Bone marrow (tissue), 2 donors: ENCODE measurements around the gene WDR26.
"Not testable (repeated sequence)": the region's sequence is repeated elsewhere in the genome, so short reads cannot be mapped to it uniquely, and the experiment has no call there.

Experiments used
- DNase-seq, 2 donors: peaks; one replicate each; lab custom pipeline; 2025; lab: John Stamatoyannopoulos, UW

WDR26 gene

DNA sequence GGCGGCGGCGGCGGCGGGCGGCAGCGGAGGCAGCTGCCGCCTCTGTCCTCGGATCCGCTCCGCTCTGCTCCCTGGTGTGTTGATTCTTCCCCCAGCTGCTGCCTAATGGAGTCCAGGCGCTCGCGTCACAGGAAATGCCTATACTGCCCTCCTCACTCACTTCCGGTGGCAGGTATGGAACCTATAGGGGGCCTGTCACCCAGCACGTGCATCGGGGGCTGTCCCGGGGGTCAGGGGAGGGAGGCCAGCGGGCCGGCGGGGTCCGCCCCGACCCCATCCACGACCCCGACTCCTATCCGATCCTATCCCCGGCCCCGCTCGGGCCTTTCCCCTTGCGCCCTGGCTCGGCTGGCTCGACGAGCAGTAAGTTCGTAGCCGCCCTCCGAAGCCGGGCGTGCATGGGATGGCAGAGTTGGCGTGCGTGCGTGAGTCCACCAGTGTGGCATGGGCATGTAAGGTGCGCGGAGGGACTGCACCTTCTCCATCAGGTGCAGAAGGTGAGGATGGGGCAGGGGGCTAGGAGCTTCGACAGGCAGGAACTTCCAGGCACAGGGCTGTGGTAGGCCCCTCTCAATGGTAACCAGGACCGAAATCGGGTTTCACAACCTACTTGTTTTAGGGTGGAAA lies at the start of gene WDR26:
Gene WDR26, minus strand, starts transcription at position 107 of the 627 bp plus-strand sequence.
- peak; percentile 54 to 55 for DNase-seq

- not testable (repeated sequence) for DNase-seq
These were observed 48.6 kb upstream of the WDR26 start for GRCh38 chr1:224483206-224483605.

GRCh38 chr1:224482619-224483018 lies 48.0 kb upstream of the WDR26 start:
- DNase-seq = no peak

DNA sequence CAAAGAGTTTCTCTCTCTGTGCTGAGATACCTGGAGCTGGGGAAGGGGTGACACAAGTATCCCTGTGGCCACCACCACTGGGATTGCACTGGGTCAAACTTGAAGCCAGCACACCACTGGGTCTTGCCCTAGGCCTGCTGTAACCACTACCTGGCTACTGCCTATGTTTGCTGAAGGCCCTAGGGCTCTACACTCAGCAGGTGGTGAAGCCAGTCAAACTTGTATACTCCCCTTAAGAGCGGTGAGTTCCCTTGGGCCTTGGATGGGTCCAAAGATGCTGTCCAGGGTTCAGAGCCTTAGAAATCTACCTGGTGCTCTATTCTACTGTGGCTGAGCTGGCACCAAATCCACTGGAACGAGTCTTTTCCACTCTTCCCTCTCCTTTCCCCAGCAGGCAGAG lies 47.0 kb upstream of the WDR26 start:
- DNase-seq = no peak

GRCh38 chr1:224480888-224481459 lies 46.4 kb upstream of the WDR26 start:
- not testable (repeated sequence) for DNase-seq

- not testable (repeated sequence) for DNase-seq
These were observed 45.6 kb upstream of the WDR26 start for GRCh38 chr1:224480200-224480599.

DNA sequence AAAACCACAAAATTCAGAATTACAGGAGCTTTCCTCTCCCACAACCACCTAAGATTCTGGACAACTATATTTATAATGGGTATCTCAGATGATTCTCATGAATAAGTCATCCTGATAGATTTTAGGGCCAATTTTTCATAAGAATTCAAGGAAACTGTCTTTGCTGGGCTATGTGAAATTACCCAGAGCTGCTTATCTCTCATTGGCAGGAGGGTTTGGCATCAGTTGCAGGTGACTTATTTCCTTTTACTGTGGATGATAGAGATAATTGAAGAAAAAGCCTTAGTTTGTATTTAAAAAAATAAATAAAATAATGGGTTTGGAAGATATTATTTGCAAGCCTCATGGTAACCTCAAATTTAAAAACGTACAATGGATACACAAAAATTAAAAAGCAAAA lies 38.2 kb upstream of the WDR26 start:
- no peak for DNase-seq

DNA sequence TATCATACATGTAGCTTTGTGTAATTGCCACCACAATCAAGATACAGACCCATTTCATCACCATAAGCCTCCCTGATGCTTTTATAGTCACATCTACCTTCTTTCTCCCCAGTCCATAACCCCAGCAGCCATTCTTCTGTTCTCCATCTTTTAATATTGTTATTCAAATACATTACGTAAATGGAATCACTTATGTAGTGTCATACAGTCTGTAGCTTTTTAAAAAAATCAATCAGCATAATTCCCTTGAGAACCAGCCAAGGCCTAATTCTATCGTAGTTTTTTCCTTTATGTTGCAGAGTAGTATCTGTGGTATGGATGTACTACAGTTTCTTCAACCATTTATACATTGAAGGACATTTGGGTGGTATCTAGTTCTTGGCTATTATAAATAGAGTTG lies 31.6 kb upstream of the WDR26 start:
- no peak for DNase-seq

DNA sequence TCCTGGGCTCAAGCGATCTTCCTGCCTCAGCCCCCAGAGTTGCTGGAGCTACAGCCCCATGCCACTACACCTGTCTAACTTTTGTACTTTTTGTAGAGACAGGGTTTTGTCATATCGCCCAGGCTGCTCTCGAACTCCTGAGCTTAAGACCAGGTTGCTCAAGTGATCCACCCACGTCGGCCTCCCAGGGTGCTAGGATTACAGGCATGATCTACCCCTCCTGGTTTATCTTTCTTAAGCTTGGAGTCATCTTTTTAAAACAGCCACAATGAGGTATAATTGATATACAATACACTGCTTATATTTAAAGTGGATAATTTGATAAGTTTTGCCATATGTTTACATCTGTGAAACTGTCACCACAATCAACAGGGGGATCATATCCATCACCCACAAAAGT lies 25.4 kb upstream of the WDR26 start:
- DNase-seq = no peak

- peak in 1 of 2 donors; percentile 61 for DNase-seq
These were observed 24.4 kb upstream of the WDR26 start for GRCh38 chr1:224458996-224459395.

GRCh38 chr1:224458296-224458695 lies 23.7 kb upstream of the WDR26 start:
- DNase-seq = no peak

DNA sequence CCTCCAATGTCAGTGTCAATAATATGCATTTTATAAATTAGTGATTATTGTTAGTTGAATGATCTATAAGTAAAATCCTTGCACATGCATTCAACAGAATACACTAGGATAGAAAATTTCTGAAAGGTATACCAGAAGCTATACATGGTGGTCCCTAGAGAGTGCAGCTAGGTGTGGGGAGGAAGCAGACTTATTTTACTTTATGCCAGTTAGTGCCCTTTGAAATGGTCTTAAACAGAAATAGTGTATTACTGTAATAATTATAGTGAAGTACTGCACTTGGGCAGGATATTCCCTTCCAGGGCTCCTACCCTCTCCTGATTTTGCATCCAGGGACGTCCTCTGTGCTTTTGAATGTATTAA lies 23.2 kb upstream of the WDR26 start:
- DNase-seq = no peak

DNA sequence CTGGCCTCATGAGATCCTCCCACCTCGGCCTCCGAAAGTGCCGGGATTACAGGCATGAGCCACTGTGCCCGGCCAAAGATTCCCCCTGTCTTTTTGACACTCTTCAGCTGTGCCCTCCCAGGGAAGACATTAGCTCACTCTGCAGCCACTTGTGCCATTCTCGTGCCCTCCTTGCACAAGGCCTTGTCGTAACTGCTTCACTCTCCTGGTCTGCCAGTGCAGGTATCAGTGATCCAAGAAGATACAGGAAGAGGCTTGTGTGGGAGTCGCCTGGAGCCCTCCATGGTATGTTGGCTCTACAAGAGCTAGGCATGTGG lies 22.0 kb upstream of the WDR26 start:
- DNase-seq = no peak

- DNase-seq = no peak
These were observed 19.9 kb upstream of the WDR26 start for GRCh38 chr1:224454402-224455055.

DNA sequence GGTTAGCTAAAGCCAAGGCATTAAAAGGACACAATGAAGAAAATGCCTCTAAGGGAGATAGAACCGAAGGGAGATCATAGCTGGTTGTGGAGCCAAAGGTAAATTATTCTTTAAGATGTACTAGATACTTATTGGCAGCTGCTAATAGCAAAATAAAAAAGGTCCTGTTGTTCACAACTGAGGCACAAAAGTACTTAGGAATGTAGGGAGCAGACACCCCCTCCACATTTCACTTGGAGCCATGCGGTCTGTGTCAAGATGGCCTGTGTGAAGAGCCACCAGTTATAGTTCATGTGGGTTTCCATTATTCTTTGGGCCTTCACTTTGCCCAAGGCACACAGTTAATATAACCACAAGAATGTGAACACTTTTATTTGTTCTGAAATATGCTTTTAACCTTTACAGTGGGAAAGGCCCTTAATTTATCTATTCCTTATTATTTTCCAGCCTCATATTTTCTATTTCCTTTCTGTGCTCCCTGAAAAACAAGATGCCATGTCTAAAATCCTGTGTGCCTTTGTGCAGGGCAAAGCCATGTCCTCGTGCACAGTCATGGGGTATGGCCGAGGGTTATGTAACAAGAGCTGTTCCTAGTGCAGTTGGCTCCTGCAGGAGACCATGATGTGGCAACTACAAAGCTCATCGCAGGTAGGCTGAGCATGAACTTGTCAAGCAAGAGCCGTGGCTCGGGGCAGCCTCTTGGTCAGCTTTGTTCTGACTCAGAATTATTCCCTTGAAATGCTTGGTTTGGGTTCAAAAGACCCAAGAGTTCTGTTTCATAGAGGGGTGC lies 16.2 kb upstream of the WDR26 start:
- no peak for DNase-seq

DNA sequence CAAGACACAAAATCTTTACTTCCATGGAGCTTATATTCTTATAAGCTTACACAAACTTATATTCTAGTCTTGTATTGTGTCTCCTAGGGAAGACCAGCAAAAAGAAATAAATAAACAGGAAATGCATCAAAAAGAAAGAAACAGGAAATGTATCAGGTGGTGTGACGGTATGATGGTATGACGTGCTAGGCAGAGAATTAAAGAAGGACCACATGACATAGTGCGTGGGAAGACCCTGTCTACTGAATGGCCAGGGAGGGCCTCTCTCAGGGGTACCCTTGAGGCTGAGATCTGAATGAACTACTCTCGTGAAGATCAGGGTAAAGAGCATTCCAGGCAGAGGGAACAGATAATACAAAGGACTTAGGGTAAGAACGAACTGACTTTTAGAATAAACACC lies 15.6 kb upstream of the WDR26 start:
- DNase-seq = no peak

GRCh38 chr1:224448453-224449017 lies 13.9 kb upstream of the WDR26 start:
- DNase-seq = no peak

- no peak for DNase-seq
These were observed 13.4 kb upstream of the WDR26 start for GRCh38 chr1:224447971-224448370.

DNA sequence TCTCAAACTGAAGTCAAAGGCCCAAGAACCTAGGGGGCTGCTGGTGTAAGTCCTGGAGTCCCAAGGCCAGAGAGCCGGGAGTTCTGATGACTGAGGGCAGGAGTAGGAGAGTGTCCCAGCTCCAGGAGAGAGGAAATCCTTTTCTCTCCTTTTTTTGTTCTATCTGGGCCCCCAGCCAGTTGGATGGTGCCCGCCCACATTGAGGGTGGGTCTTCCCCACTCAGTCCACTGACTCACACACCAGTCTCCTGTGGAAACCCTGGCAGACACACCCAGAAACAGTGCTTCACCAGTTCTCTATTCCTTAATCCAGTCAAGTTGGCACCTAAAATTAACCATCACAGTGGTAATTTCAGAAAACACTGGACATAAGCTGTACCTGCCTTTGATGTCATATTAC lies 12.7 kb upstream of the WDR26 start:
- no peak for DNase-seq

GRCh38 chr1:224438989-224439388 lies 4.4 kb upstream of the WDR26 start:
- DNase-seq = no peak

DNA sequence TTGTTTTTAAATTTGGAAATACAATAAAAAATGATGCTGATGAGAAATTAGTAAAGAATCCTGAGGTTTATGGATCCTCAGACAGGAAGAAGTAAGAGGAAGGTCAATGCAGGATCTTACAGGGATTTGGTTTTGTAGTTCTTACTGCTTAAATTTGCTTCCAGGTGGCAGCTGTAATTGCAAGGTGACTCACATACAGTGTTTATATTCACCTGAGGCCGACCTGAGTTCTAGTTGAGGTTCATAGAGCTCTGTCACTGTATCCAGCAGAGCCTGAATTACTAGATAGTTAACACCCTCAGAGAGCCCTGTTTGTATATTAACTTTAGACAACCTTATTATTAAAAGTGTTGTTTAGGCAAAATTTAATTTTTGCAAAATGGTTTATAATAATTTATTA lies 1.4 kb upstream of the WDR26 start:
- no peak for DNase-seq

DNA sequence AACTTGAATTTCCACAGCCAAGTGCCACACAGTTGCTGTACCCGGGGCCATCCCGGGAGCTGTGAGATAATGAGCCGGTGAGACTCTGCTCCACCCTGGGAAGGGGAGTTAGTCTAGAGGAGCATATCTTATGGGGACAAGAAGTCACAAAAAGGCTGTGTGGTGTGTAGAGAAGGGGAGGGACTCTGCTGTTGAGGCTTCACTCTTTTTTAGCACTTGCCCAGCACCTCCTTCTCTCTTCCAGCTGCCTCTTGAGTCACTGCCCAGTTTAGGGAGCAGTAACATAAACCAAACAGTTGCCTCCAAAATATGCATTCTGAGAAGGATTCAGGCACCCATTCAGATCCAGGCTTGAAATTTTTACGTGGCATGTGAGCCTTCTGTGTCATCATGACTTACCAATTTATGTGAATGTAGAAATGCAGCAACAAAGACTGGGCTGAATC lies 744 bp upstream of the WDR26 start:
- peak in 1 of 2 donors; percentile 13 for DNase-seq
